DOHH2 (cell line): ENCODE measurements around the gene NUSAP1.

Experiments
- H3F3A ChIP-seq: fragments of 200-600 bp; sonication (generic), shearing (Covaris generic); 2 replicates; pipeline ENCODE4 v1.6.0; 2016; ENCODE audit warnings: antibody characterized with exemption, mild to moderate bottlenecking; ENCODE audit not compliant: control insufficient read depth, insufficient read depth
- H3K27ac ChIP-seq: fragments of 200-600 bp; sonication (generic); 2 replicates; pipeline ENCODE4 v1.5.1; 2014; ENCODE audit warnings: low read depth, mild to moderate bottlenecking, low read length, moderate library complexity
- H3K27me3 ChIP-seq: fragments of 200-600 bp; sonication (generic); 2 replicates; pipeline ENCODE4 v1.6.1; 2014; ENCODE audit warnings: mild to moderate bottlenecking, low read length, mixed read lengths; ENCODE audit not compliant: control insufficient read depth
- H3K36me3 ChIP-seq: fragments of 200-600 bp; sonication (generic); 2 replicates; pipeline ENCODE4 v1.6.1; 2014; ENCODE audit warnings: mild to moderate bottlenecking, low read length, moderate library complexity, mixed read lengths; ENCODE audit not compliant: control insufficient read depth
- H3K4me1 ChIP-seq: fragments of 200-600 bp; sonication (generic); 2 replicates; pipeline ENCODE4 v1.6.1; 2014; ENCODE audit warnings: mild to moderate bottlenecking, low read length, mixed read lengths; ENCODE audit not compliant: control insufficient read depth
- H3K4me2 ChIP-seq: fragments of 200-600 bp; sonication (generic); 2 replicates; pipeline ENCODE4 v1.6.0; 2014; ENCODE audit warnings: mild to moderate bottlenecking, low read length, moderate library complexity
- H3K4me3 ChIP-seq: fragments of 200-600 bp; sonication (generic); 2 replicates; pipeline ENCODE4 v1.5.1; 2014; ENCODE audit warnings: mild to moderate bottlenecking, low read length, mixed read lengths
- H3K79me2 ChIP-seq: fragments of 200-600 bp; sonication (generic); 2 replicates; pipeline ENCODE4 v1.6.1; 2014; ENCODE audit warnings: mild to moderate bottlenecking, low read length, mixed read lengths; ENCODE audit not compliant: control insufficient read depth
- H3K9me2 ChIP-seq: fragments of 200-600 bp; sonication (generic); replicated peaks from 2 replicates; pipeline ENCODE4 v1.6.1; 2014; ENCODE audit warnings: mild to moderate bottlenecking, low read length, mixed read lengths; ENCODE audit not compliant: control insufficient read depth
- H3K9me3 ChIP-seq: fragments of 200-600 bp; sonication (generic); 2 replicates; pipeline ENCODE4 v1.6.1; 2014; ENCODE audit warnings: antibody characterized with exemption, low read length, mixed read lengths; ENCODE audit not compliant: control insufficient read depth, insufficient read depth
- H4K20me1 ChIP-seq: fragments of 200-600 bp; sonication (generic); 2 replicates; pipeline ENCODE4 v1.6.0; 2014; ENCODE audit warnings: low read depth, mild to moderate bottlenecking, antibody characterized with exemption, low read length, moderate library complexity; ENCODE audit not compliant: control insufficient read depth, insufficient read depth
- EZH2phosphoT487 ChIP-seq: fragments of 200-600 bp; sonication (generic); IDR thresholded peaks from 2 replicates; pipeline ENCODE4 v1.6.1; 2017; ENCODE audit warnings: borderline replicate concordance, mild to moderate bottlenecking, antibody characterized with exemption, low read length, moderate library complexity, mixed read lengths
- TF ChIP-seq, protein P1 (sequence below): fragments of 200-600 bp; sonication (generic); IDR thresholded peaks from one replicate; pipeline ENCODE4 v1.5.1; 2014; ENCODE audit warnings: antibody characterized with exemption, mild to moderate bottlenecking, low read depth, low read length; ENCODE audit not compliant: poor library complexity, severe bottlenecking

NUSAP1 gene

DNA sequence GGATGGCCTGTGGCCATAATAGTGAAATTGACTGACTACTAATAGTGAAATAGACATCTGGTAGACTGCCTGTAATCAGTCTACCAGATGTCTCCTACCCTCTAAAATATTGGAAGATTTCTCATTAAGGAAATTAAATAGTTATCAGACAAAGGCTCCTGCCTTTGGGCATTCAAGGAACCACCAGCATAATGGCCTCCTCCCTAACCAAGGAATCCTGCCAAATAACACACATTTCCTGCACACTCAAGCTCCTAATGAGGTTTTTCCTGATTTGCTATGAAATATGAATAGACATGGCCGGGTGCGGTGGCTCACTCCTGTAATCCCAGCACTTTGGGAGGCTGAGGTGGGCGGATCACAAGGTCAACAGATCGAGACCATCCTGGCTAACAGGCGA lies 14.6 kb downstream of the NUSAP1 start:
- Histone ChIP-seq H3K4me3 (no peak overlapping the region), H3K4me1 (no peaks in the 10 kb centered on the region), H3K27me3 (no peaks in the 10 kb centered on the region), H3F3A (no peaks in the 10 kb centered on the region), H4K20me1 (peaks cover 4% of the 10 kb centered on the region), H3K9me2 (no peaks in the 10 kb centered on the region), H3K27ac (no peak overlapping the region), H3K79me2 (peaks cover 72% of the 10 kb centered on the region), H3K9me3 (no peaks in the 10 kb centered on the region), H3K36me3 (peaks cover 94% of the 10 kb centered on the region), H3K4me2 (no peak overlapping the region)
- no peak for TF ChIP-seq EZH2phosphoT487
- TF ChIP-seq, protein P1, sequence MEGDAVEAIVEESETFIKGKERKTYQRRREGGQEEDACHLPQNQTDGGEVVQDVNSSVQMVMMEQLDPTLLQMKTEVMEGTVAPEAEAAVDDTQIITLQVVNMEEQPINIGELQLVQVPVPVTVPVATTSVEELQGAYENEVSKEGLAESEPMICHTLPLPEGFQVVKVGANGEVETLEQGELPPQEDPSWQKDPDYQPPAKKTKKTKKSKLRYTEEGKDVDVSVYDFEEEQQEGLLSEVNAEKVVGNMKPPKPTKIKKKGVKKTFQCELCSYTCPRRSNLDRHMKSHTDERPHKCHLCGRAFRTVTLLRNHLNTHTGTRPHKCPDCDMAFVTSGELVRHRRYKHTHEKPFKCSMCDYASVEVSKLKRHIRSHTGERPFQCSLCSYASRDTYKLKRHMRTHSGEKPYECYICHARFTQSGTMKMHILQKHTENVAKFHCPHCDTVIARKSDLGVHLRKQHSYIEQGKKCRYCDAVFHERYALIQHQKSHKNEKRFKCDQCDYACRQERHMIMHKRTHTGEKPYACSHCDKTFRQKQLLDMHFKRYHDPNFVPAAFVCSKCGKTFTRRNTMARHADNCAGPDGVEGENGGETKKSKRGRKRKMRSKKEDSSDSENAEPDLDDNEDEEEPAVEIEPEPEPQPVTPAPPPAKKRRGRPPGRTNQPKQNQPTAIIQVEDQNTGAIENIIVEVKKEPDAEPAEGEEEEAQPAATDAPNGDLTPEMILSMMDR: no peak

DNA sequence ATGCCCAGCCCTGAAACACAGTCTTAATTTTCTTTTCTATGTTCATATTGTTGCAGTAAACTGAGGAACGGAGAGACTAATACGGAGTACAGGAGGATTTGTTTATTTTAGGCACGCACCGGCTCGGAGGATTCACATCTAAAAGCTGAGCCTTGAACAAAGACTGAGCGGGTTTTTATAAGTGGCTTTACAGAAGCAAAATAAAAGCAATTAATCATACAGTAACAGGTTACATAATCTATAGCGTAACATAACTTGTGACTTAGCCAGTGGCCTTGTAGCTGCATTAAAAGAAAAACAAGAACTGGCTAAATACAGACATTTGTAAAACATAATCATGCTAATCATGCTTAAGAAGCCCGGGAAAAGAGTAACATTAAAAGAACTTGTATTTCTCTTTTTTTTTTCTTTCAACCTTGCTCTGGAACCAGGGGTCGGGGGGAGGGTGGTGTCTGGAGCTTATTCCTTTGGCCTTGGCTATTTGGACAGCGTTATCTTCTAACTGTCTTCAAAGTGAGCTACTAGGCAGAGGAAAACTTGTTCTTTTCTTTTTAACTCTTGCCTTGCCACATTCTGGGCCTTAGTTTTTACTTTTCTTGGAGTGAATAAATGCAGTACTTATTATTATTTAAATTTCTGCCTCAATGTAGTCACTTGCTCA lies 17.5 kb downstream of the NUSAP1 start:
- Histone ChIP-seq H3K9me3 (no peaks in the 10 kb centered on the region), H3K27ac (no peak overlapping the region), H3K4me3 (no peak overlapping the region), H3K79me2 (peaks cover 43% of the 10 kb centered on the region), H3K27me3 (no peaks in the 10 kb centered on the region), H4K20me1 (peaks cover 4% of the 10 kb centered on the region), H3K4me2 (no peak overlapping the region), H3K4me1 (no peaks in the 10 kb centered on the region), H3K9me2 (no peaks in the 10 kb centered on the region), H3F3A (no peaks in the 10 kb centered on the region), H3K36me3 (peaks cover 84% of the 10 kb centered on the region)
- TF ChIP-seq EZH2phosphoT487: no peak
- TF ChIP-seq, protein P1: no peak

DNA sequence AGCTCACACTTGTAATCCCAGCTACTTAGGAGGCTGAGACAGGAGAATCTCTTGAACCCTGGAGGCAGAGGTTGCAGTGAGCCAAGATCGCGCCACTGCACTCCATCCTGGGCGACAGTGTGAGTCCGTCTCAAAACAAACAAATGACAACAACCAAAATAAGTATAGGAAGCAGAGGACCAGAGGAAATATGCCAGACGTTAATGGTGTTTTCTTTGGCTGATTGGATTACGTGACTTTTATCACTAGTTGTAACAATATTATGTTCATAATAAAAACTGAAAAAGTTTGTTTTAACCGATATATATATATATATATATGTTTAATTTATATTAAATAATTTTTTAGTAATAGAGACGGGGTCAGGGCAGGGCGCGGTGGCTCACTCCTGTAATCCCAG lies 21.7 kb downstream of the NUSAP1 start:
- H3K4me1 ChIP-seq: no peaks in the 10 kb centered on the region
- H3F3A ChIP-seq: no peaks in the 10 kb centered on the region
- no peak overlapping the region for H3K4me2 ChIP-seq
- H3K79me2 ChIP-seq: peaks cover 10% of the 10 kb centered on the region
- no peaks in the 10 kb centered on the region for H3K9me3 ChIP-seq
- H3K9me2 ChIP-seq: no peaks in the 10 kb centered on the region
- H3K4me3 ChIP-seq: no peak overlapping the region
- H3K36me3 ChIP-seq: peaks cover 88% of the 10 kb centered on the region
- H3K27me3 ChIP-seq: no peaks in the 10 kb centered on the region
- H4K20me1 ChIP-seq: peaks cover 4% of the 10 kb centered on the region; the same call in 1 of the 2 replicates
- no peak overlapping the region for H3K27ac ChIP-seq
- TF ChIP-seq, protein P1: no peak
- no peak for TF ChIP-seq EZH2phosphoT487
